Esophagus squamous epithelium (tissue), 4 donors: ENCODE data around the gene UBXN10.

Experiments
- CTCF ChIP-seq, 6 experiments: fragments of 450-650 bp in 4 of 6; fragments of 200-600 bp in 2 of 6; sonication (generic) in 2 of 6; IDR thresholded peaks; one replicate each; pipeline ENCODE4 v1.5.1; 2016 to 2019; ENCODE audit warnings: antibody characterized with exemption in 6 of 6, mild to moderate bottlenecking in 4 of 6, moderate library complexity in 4 of 6
- POLR2A ChIP-seq, 4 donors: fragments of 450-650 bp; IDR thresholded peaks; one replicate each; pipeline ENCODE4 v1.6.1; 2017; ENCODE audit warnings: antibody characterized with exemption in 4 of 4, mild to moderate bottlenecking in 4 of 4, moderate library complexity in 3 of 4

GRCh38 chr1:20137055-20137454 is 48.8 kb upstream of the UBXN10 start:
- TF ChIP-seq POLR2A (IDR thresholded peaks at IDR 0.05): no peak
- TF ChIP-seq CTCF (IDR thresholded peaks at IDR 0.05): no peak
